Activated effector memory CD4-positive, alpha-beta T cell treated with anti-CD3 and anti-CD28 coated beads, Interleukin-2, amount 50 U/mL, for 16 hours (primary cell): ENCODE results near the gene RAB40C.
A peak's percentile ranks its signal among the peaks of the same experiment; 100 is the strongest.

Source experiments
- DNase-seq: peaks from one replicate; pipeline ENCODE4 v3.0.0-alpha.2; 2020

Gene RAB40C

DNA sequence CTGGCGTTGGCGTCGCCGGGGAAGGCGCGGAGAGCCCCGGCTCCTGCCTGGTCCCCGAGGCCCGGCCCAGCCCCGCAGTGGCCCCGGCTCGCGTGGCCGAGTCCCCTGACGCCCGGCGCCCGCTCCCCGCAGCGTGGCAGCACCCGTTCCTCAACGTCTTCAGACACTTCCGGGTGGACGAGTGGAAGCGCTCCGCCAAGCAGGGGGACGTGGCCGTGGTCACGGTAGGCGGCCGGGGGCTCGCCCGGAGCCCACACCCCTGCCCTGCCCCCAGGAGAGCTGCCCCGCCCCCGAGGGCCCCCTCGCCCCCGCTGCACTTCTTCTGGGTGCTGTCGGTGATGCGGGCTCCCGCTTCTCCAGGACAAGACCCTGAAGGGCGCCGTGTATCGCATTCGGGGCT, 59.8 kb downstream of the RAB40C start:
- DNase-seq, result peak; percentile 70

GRCh38 chr16:651844-652243, 62.0 kb downstream of the RAB40C start:
- no peak for DNase-seq

- DNase-seq, result no peak
Observed at GRCh38 chr16:652454-653305, 62.8 kb downstream of the RAB40C start.

GRCh38 chr16:654034-654433, 64.2 kb downstream of the RAB40C start:
- DNase-seq, result no peak

- no peak for DNase-seq
Observed at GRCh38 chr16:657487-657886, 67.6 kb downstream of the RAB40C start.

GRCh38 chr16:658679-659571, 69.1 kb downstream of the RAB40C start:
- DNase-seq, result no peak

- no peak for DNase-seq
Observed at GRCh38 chr16:659618-660017, 69.8 kb downstream of the RAB40C start.

- no peak for DNase-seq
Observed at GRCh38 chr16:660132-660458, 70.2 kb downstream of the RAB40C start.

DNA sequence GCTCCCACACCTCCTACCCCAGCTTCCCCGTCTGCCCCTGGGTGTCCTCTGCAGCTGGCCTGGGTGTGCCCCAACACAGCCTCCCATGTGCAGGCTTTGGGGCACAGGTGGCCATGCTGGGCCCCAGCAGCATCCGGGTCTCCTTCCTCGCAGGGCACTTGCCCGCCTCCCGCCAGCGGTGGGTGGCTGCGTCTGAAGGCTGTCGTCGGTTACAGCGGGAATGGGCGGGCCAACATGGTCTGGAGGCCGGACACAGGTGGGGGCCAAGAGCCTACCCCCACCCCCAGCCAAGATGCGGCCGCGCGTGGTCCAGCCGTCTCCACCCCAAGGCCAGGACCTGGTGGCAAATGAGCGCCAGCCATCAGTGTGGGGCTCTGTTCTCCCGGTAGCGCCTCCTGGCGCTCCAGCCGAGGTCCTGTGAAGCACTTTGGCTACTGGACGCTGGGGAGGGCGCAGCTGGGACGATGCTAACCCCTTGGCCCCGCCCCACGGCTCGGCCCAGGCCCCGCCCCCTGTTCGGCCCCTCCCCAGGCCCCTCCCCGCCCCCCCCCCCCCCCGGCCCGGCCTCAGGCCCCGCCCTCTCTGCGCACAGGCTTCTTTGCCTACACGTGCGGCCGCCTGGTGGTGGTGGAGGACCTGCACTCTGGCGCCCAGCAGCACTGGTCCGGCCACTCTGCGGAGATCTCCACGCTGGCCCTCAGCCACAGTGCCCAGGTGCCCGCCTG, 70.8 kb downstream of the RAB40C start:
- peak; percentile 87 for DNase-seq

GRCh38 chr16:661184-661821, 71.4 kb downstream of the RAB40C start:
- DNase-seq, result no peak

DNA sequence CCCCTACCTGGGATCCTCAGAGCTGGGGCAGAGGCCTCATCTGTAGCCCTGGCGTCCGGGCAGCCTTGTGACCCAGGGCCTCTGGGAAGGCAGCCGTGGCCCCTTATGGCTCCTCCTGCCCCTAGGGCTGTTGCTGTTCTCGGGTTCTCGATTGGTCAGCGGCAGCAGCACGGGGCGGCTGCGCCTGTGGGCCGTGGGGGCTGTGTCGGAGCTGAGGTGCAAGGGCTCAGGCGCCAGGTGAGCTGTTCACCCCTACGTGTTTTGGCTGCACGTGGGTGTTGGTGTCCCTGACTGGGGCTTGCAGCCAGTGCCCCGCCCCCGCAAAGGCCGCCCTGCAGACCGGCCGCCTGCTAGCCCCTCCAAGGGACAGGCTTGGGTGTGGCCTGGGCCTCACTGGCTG, 72.2 kb downstream of the RAB40C start:
- DNase-seq, result no peak

DNA sequence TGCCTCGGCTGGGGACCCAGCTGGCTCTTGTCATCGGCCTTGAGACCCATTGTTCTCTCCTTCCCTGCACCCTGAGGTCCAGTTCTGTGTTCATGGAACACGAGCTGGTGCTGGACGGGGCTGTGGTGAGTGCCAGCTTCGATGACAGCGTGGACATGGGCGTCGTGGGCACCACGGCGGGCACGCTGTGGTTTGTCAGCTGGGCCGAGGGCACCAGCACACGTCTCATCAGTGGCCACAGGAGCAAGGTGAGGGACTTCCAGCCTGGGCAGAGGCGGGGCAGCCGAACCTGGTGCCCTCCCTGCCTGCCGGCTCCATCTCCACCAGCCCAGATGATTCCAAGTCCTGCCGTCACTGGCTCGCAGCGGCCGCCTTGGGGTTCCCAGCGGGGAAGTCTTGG, 72.7 kb downstream of the RAB40C start:
- DNase-seq, result no peak

- DNase-seq, result no peak
Observed at GRCh38 chr16:666572-666971, 76.7 kb downstream of the RAB40C start.

DNA sequence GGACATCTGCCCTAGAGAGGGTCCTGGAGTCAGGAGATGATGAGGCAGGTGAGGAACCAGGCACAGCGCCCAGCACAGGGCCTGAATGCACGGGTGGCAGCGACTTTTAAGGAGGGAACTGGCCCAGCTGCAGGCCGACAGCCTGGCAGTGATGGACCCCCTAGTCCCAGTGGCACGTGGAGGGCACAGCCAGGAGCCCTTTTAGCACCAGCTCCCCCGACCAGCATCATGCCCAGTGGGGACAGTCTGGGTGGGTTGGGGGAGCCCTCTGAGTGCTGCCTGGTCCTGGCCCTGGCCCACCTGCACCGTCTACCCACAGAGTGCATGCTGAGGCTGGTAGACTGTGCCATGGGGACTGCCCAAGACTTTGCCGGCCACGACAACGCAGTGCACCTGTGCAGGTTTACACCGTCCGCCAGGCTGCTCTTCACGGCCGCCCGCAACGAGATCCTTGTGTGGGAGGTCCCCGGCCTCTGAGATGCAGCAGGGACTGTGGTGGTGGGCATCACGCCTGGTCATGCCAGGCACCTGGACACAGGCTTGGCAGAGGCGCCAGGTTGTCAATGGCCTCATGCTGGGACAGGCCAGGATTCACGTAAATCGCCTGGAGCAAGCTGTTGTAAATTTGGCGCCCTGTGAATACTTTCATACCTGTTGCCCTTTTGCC, 77.4 kb downstream of the RAB40C start:
- no peak for DNase-seq

GRCh38 chr16:667780-668518, 78.1 kb downstream of the RAB40C start, which contains the start of gene RHOT2:
Gene RHOT2, plus strand, starts transcription at chr16:668132. Its CDS starts 68 bp downstream, at chr16:668200.
- DNase-seq, result peak; percentile 97

- peak; percentile 72 for DNase-seq
Observed at GRCh38 chr16:668519-669171, 78.8 kb downstream of the RAB40C start.

GRCh38 chr16:669666-670065, 79.8 kb downstream of the RAB40C start:
- DNase-seq, result no peak

GRCh38 chr16:670485-671352, 80.9 kb downstream of the RAB40C start:
- DNase-seq, result no peak

- no peak for DNase-seq
Observed at GRCh38 chr16:671353-672131, 81.7 kb downstream of the RAB40C start.
